Endothelial cell of umbilical vein (primary cell): ENCODE measurements around the gene MON1A. TPM values are rescaled to one million over a fixed set of nuclear protein-coding genes. Genes with fewer than 3 reads are reported as not detected.

Experiments
- BruUV-seq: library from RNA; stranded (reverse); fragments of 400-500 nt; replicated peaks from 2 replicates; lab custom pipeline; 2021; lab: Mats Ljungman, UMichigan
- CTCF ChIA-PET: fragments of 300-600, 350-600 bp; sonication (Branson Sonifier 250); formaldehyde crosslinking; loops from one replicate; lab custom pipeline; 2021; ENCODE audit warnings: antibody characterized with exemption, inconsistent platforms; lab: Charles Lee
- POLR2A ChIA-PET: fragments of 300-600, 350-600 bp; sonication (Branson Sonifier 250); formaldehyde crosslinking; loops from one replicate; lab custom pipeline; 2021; ENCODE audit warnings: antibody characterized with exemption, inconsistent platforms; lab: Charles Lee
- DNase-seq: peaks from one replicate; pipeline ENCODE4 v3.0.0-alpha.2; 2011; ENCODE audit warnings: low read depth, low spot score
- FAIRE-seq: peaks from 2 replicates; lab custom pipeline; 2011; peaks lifted over from hg19 to GRCh38; lab: Jason Lieb, UNC
- H2AFZ ChIP-seq: 2 replicates; pipeline ENCODE4 v1.6.0; 2012; ENCODE audit warnings: low read depth, low read length, control low read depth, inconsistent platforms
- H3K27ac ChIP-seq: 2 replicates; pipeline ENCODE4 v1.5.1; 2011; ENCODE audit warnings: low read depth, mild to moderate bottlenecking, control low read depth, low read length, moderate library complexity; ENCODE audit not compliant: insufficient read depth
- H3K27me3 ChIP-seq, 2 experiments: 2 replicates each; pipeline versions ENCODE4 v1.6.0 to v1.6.1; 2011; ENCODE audit warnings: low read length in 2 of 2, mixed read lengths in 1 of 2; ENCODE audit not compliant: control insufficient read depth in 2 of 2, insufficient read depth in 2 of 2
- H3K36me3 ChIP-seq, 2 experiments: 2 replicates in 1 of 2; 3 replicates in 1 of 2; pipeline ENCODE4 v1.5.1; 2011; ENCODE audit warnings: low read length in 2 of 2, mild to moderate bottlenecking in 1 of 2, moderate library complexity in 1 of 2; ENCODE audit not compliant: control insufficient read depth in 2 of 2, insufficient read depth in 2 of 2; ENCODE audit errors: extremely low read depth in 1 of 2
- H3K4me1 ChIP-seq: 3 replicates; pipeline ENCODE4 v1.5.1; 2011; ENCODE audit warnings: mild to moderate bottlenecking, low read length; ENCODE audit not compliant: control insufficient read depth, insufficient read depth; ENCODE audit errors: extremely low read depth
- H3K4me2 ChIP-seq: 2 replicates; pipeline ENCODE4 v1.6.1; 2011; ENCODE audit warnings: low read length, control low read depth, mixed read lengths; ENCODE audit not compliant: insufficient read depth
- H3K4me3 ChIP-seq, 3 experiments: fragments of 200-600 bp in 1 of 3; sonication (generic), shearing (Covaris generic) in 1 of 3; replicated peaks in 1 of 3; 2 replicates each; pipeline ENCODE4 v1.5.1; 2011 to 2016; ENCODE audit warnings: control low read depth in 3 of 3, low read length in 3 of 3, mild to moderate bottlenecking in 2 of 3, inconsistent platforms in 1 of 3, low read depth in 1 of 3, moderate library complexity in 1 of 3; ENCODE audit not compliant: insufficient read depth in 1 of 3
- H3K79me2 ChIP-seq: 2 replicates; pipeline ENCODE4 v1.6.0; 2012; ENCODE audit warnings: low read length, inconsistent platforms; ENCODE audit not compliant: control insufficient read depth, insufficient read depth
- H3K9ac ChIP-seq: replicated peaks from 2 replicates; pipeline ENCODE3; 2011; ENCODE audit warnings: low read length, control low read depth; ENCODE audit not compliant: insufficient read depth; ENCODE audit errors: extremely low read depth
- H3K9me1 ChIP-seq: replicated peaks from 3 replicates; pipeline ENCODE4 v1.6.0; 2011; ENCODE audit warnings: mild to moderate bottlenecking, low read length; ENCODE audit not compliant: control insufficient read depth, insufficient read depth; ENCODE audit errors: extremely low read depth
- H3K9me3 ChIP-seq: replicated peaks from 2 replicates; pipeline ENCODE4 v1.5.1; 2012; ENCODE audit warnings: low read length, inconsistent platforms; ENCODE audit not compliant: control insufficient read depth, insufficient read depth
- H4K20me1 ChIP-seq: replicated peaks from 2 replicates; pipeline ENCODE3; 2011; ENCODE audit warnings: mild to moderate bottlenecking, low read length; ENCODE audit not compliant: control insufficient read depth, insufficient read depth; ENCODE audit errors: extremely low read depth
- EZH2 ChIP-seq: IDR thresholded peaks from 2 replicates; pipeline ENCODE4 v1.6.1; 2012; ENCODE audit warnings: borderline replicate concordance, low read depth, mild to moderate bottlenecking, moderate library complexity, low read length, inconsistent platforms; ENCODE audit not compliant: severe bottlenecking
- FOS ChIP-seq: IDR thresholded peaks from 2 replicates; pipeline ENCODE4 v1.6.1; 2011; ENCODE audit warnings: mild to moderate bottlenecking, low read length, moderate library complexity, borderline replicate concordance; ENCODE audit not compliant: insufficient read depth
- GATA2 ChIP-seq: IDR thresholded peaks from 2 replicates; pipeline ENCODE4 v1.7.0; 2011; ENCODE audit warnings: low read depth, mild to moderate bottlenecking, moderate library complexity, mixed read lengths, low read length; ENCODE audit not compliant: insufficient read length, insufficient read depth
- JUN ChIP-seq: IDR thresholded peaks from 2 replicates; pipeline ENCODE4 v1.6.1; 2011; ENCODE audit warnings: borderline replicate concordance, low read depth; ENCODE audit not compliant: insufficient read length, insufficient read depth
- MYC ChIP-seq: IDR thresholded peaks from one replicate; pipeline ENCODE4 v1.6.1; 2011; ENCODE audit warnings: mild to moderate bottlenecking, low read depth, low read length
- POLR2A ChIP-seq: IDR thresholded peaks from 2 replicates; pipeline ENCODE4 v1.6.1; 2012; ENCODE audit warnings: low read depth, mild to moderate bottlenecking, control low read depth, low read length
- POLR2AphosphoS5 ChIP-seq: IDR thresholded peaks from 2 replicates; pipeline ENCODE4 v1.6.1; 2012; ENCODE audit warnings: low read depth, mild to moderate bottlenecking, control low read depth, low read length, moderate library complexity; ENCODE audit not compliant: insufficient read depth
- dilution Hi-C: fragments of 300-500 bp; cut with MboI; formaldehyde crosslinking; loops from one replicate; pipeline ENCODE4 v1.15.0; 2019; ENCODE audit warnings: low sequenced_read_pairs; ENCODE audit not compliant: extremely low pct_ligation_motif_present
- intact Hi-C: fragments of 100-400 bp; cut with micrococcal nuclease; formaldehyde crosslinking; loops from one replicate; pipeline ENCODE4 v1.10.0; 2022
- polyA plus RNA-seq, 4 experiments: library from polyadenylated mRNA; depleted of rRNA in 3 of 4; stranded (reverse) in 3 of 4; unstranded in 1 of 4; fragments of >200 nt; gene quantifications; 2 replicates each; pipeline versions ENCODE4 v1.2.1 to v1.2.3, GENCODE V29; 2011 to 2012; ENCODE audit warnings: missing spikeins in 1 of 4
- total RNA-seq: library from RNA; stranded (reverse); gene quantifications from 2 replicates; pipeline ENCODE4 v1.2.3, GENCODE V29; 2021
- TF ChIP-seq, protein P1 (sequence below): IDR thresholded peaks from 2 replicates; pipeline ENCODE4 v1.6.1; 2011; ENCODE audit not compliant: insufficient read depth, insufficient read length
- TF ChIP-seq, protein P2 (sequence below), 2 donors: IDR thresholded peaks; 1 replicate in 1 of 2; 2 replicates in 1 of 2; pipeline ENCODE4 v1.5.1; 2011; ENCODE audit warnings: low read length in 2 of 2, mild to moderate bottlenecking in 2 of 2, moderate library complexity in 2 of 2, control low read depth in 1 of 2, inconsistent platforms in 1 of 2, low read depth in 1 of 2; ENCODE audit not compliant: insufficient read depth in 1 of 2; ENCODE audit errors: extremely low read depth in 1 of 2

MON1A gene
- total and polyA plus RNA-seq, 2 donors (not counting 3 experiments of a cell fraction or from before 2014, with no cell fraction given) = 17.5 to 31.1 TPM

DNA sequence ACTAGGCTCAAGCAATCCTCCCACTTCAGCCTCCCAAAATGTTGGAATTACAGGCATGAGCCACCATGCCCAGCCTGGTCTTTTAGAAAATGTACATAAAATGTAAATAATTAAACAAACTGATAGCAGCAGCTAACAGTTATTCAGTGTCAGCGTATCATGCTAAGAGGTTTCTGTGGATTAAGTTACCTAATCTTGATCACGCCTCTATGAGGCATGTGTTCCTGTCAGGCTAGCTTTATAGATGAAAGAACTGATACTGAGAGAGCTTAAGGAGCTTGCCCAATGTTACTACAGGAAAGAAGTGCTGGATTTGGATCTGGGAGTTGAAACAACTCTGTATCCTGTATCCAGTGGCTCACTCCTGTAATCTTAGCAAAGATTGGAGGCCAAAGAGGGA, 14.7 kb downstream of the MON1A start:
- H3K4me2 ChIP-seq = no peak overlapping the region
- H3K9ac ChIP-seq = no peak overlapping the region
- intact Hi-C loops (no loop called here), dilution Hi-C loops (no loop called here)
- H3K79me2 ChIP-seq = no peaks in the 10 kb centered on the region
- H3K9me1 ChIP-seq = no peaks in the 10 kb centered on the region
- CTCF ChIA-PET = interaction anchor here (1.1 to 1.8 kb wide), 3 partner anchors 9 to 112 kb away, joined by 4 to 5 read pairs (median 4); partner anchors contain the start of gene INKA1
- DNase-seq = no peak
- no peaks in the 10 kb centered on the region for H4K20me1 ChIP-seq
- POLR2A ChIA-PET = interaction anchor here (0.6 kb wide), 1 partner anchor 443 kb away, joined by 4 read pairs; no protein-coding TSS in a partner anchor
- peaks cover 0 to 6% of the 10 kb centered on the region in 2 experiments for H3K36me3 ChIP-seq
- TF ChIP-seq FOS = no peak
- TF ChIP-seq, protein P1, sequence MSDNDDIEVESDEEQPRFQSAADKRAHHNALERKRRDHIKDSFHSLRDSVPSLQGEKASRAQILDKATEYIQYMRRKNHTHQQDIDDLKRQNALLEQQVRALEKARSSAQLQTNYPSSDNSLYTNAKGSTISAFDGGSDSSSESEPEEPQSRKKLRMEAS = no peak
- no peak for TF ChIP-seq POLR2AphosphoS5
- TF ChIP-seq JUN = no peak
- TF ChIP-seq MYC = no peak
- TF ChIP-seq, protein P2, sequence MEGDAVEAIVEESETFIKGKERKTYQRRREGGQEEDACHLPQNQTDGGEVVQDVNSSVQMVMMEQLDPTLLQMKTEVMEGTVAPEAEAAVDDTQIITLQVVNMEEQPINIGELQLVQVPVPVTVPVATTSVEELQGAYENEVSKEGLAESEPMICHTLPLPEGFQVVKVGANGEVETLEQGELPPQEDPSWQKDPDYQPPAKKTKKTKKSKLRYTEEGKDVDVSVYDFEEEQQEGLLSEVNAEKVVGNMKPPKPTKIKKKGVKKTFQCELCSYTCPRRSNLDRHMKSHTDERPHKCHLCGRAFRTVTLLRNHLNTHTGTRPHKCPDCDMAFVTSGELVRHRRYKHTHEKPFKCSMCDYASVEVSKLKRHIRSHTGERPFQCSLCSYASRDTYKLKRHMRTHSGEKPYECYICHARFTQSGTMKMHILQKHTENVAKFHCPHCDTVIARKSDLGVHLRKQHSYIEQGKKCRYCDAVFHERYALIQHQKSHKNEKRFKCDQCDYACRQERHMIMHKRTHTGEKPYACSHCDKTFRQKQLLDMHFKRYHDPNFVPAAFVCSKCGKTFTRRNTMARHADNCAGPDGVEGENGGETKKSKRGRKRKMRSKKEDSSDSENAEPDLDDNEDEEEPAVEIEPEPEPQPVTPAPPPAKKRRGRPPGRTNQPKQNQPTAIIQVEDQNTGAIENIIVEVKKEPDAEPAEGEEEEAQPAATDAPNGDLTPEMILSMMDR (IDR thresholded peaks at IDR 0.05; ENCODE audit: extremely low read depth in 1 of 2, insufficient read depth in 1 of 2, low read depth in 1 of 2, low read length in 2 of 2) = no peak
- TF ChIP-seq POLR2A = no peak
- no peak for TF ChIP-seq GATA2
- TF ChIP-seq EZH2 = no peak
- H3K27me3 ChIP-seq = no peaks in the 10 kb centered on the region
- H3K9me3 ChIP-seq = no peaks in the 10 kb centered on the region
- H2AFZ ChIP-seq = no peak overlapping the region
- no peak overlapping the region for H3K4me3 ChIP-seq
- no TSS peak for BruUV-seq
- H3K27ac ChIP-seq = no peak overlapping the region
- no peaks in the 10 kb centered on the region for H3K4me1 ChIP-seq
- no peak for FAIRE-seq
